Stimulated activated effector memory CD8-positive, alpha-beta T cell treated with anti-CD3 and anti-CD28 coated beads, Interleukin-12 subunit alpha, Interleukin-12 subunit beta, amount 100 ng/mL, for 72 hours (primary cell): ENCODE measurements around the gene TMEM120A.

Experiments
- ATAC-seq: fragments of 150-1000 bp; cut with Tn5 transposase; 2 replicates; pipeline ENCODE4 v1.10.0; 2021
- DNase-seq, 2 donors: peaks; one replicate each; pipeline ENCODE4 v3.0.0; 2021 to 2022; ENCODE audit warnings: low spot score in 2 of 2
- H3K27ac Mint-ChIP-seq: one replicate; pipeline ENCODE4 v1.8.0; 2022; ENCODE audit warnings: mild to moderate bottlenecking, mixed read lengths
- H3K36me3 Mint-ChIP-seq: one replicate; pipeline ENCODE4 v1.8.0; 2022; ENCODE audit warnings: mild to moderate bottlenecking, mixed read lengths
- H3K4me1 Mint-ChIP-seq: one replicate; pipeline ENCODE4 v1.8.0; 2022; ENCODE audit warnings: mixed read lengths
- H3K4me3 Mint-ChIP-seq: one replicate; pipeline ENCODE4 v1.8.0; 2022; ENCODE audit warnings: mild to moderate bottlenecking, mixed read lengths
- H3K9me3 Mint-ChIP-seq: one replicate; pipeline ENCODE4 v1.8.0; 2022; ENCODE audit warnings: mixed read lengths

TMEM120A gene

DNA sequence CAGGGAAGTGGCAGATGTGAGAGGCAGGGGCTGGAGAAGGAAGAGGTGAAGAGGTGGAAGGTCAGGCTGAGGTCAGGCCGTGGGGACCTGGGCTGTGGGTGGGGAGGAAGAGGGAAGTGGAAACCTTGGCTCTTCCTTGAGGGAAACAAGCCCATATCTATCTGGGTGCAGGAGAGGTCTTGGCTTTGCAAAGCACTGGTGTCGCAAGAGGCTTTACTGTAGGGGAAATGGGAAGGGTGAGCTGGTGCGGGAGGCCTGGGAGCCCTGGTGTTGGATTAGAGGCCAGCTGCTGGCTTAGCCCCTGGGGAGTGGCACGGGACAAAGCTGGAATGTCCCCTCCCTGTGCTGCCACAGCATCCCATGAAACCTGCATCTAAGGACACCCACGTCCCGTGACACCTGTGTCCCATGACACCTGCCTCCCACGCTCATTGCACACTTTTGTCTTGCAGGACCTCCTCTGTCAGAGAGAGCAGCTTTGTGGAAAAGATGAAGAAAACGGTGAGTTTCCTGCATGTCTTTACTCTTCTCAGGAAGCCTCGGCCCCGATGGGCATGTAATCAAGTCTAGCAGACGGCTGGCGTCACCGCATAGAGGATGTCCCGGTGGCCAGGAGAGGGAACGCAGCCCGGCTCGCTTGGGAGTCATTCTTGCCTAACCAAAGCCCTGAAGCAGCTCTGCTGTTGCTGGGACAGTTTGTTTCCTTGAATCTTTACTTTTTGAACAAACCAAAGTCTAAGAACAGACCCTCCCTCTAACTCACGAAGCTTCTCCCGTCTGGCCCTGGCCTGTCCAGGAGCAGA lies 22.2 kb downstream of the TMEM120A start:
- H3K4me3 Mint-ChIP-seq = no peak overlapping the region
- DNase-seq = no peak
- peak overlapping the region; percentile 86 for H3K27ac Mint-ChIP-seq
- ATAC-seq = no peak
- H3K36me3 Mint-ChIP-seq = peaks cover 41% of the 10 kb centered on the region
- no peaks in the 10 kb centered on the region for H3K9me3 Mint-ChIP-seq
- peaks cover 6% of the 10 kb centered on the region for H3K4me1 Mint-ChIP-seq

GRCh38 chr7:75971309-75971960 lies 23.0 kb downstream of the TMEM120A start:
- Mint-ChIP-seq H3K4me3 (no peak overlapping the region), H3K36me3 (peaks cover 41% of the 10 kb centered on the region), H3K4me1 (peaks cover 6% of the 10 kb centered on the region), H3K27ac (peak overlapping the region; percentile 86), H3K9me3 (no peaks in the 10 kb centered on the region)
- no peak for ATAC-seq
- no peak for DNase-seq

GRCh38 chr7:75969704-75970498 lies 24.5 kb downstream of the TMEM120A start:
- H3K4me1 Mint-ChIP-seq = peaks cover 6% of the 10 kb centered on the region
- H3K9me3 Mint-ChIP-seq = no peaks in the 10 kb centered on the region
- peak overlapping the region; percentile 65 for H3K27ac Mint-ChIP-seq
- H3K4me3 Mint-ChIP-seq = no peak overlapping the region
- DNase-seq (no peak), ATAC-seq (no peak)
- peaks cover 36% of the 10 kb centered on the region for H3K36me3 Mint-ChIP-seq

DNA sequence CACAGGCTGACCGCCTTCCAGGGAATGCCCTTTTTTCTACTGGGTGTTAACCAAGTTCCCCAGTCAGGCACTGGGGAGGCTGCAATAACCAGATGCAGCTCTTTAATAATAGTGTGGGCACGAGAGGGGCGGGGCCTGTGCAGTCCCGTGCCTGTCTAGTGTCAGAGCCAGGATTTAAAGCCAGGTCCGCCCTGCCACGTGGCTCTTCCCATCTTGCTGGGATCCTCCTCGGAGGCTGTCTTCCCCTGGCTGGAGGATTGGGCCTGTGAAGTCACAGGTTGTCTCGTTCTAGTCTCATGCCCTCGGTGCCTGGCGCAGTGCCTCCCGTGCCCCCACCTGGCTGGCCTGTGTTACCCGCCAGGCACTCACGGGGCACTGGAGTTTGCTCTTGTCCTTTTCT lies 25.2 kb downstream of the TMEM120A start:
- Mint-ChIP-seq H3K4me1 (peaks cover 6% of the 10 kb centered on the region), H3K9me3 (no peaks in the 10 kb centered on the region), H3K4me3 (no peak overlapping the region), H3K36me3 (peaks cover 29% of the 10 kb centered on the region), H3K27ac (peak overlapping the region; percentile 65)
- DNase-seq (no peak), ATAC-seq (no peak)

GRCh38 chr7:75968561-75969001 lies 25.8 kb downstream of the TMEM120A start:
- H3K4me3 Mint-ChIP-seq = no peak overlapping the region
- DNase-seq (no peak), ATAC-seq (no peak)
- peaks cover 7% of the 10 kb centered on the region for H3K4me1 Mint-ChIP-seq
- peaks cover 23% of the 10 kb centered on the region for H3K36me3 Mint-ChIP-seq
- H3K27ac Mint-ChIP-seq = no peak overlapping the region
- no peaks in the 10 kb centered on the region for H3K9me3 Mint-ChIP-seq

- Mint-ChIP-seq H3K4me1 (peaks cover 10% of the 10 kb centered on the region), H3K36me3 (peaks cover 18% of the 10 kb centered on the region), H3K27ac (no peak overlapping the region), H3K4me3 (no peak overlapping the region), H3K9me3 (no peaks in the 10 kb centered on the region)
- no peak for DNase-seq
- no peak for ATAC-seq
These were observed 26.4 kb downstream of the TMEM120A start for GRCh38 chr7:75968012-75968411.

GRCh38 chr7:75967487-75967997 lies 26.9 kb downstream of the TMEM120A start:
- Mint-ChIP-seq H3K27ac (no peak overlapping the region), H3K9me3 (no peaks in the 10 kb centered on the region), H3K4me3 (no peak overlapping the region), H3K4me1 (peaks cover 10% of the 10 kb centered on the region), H3K36me3 (peaks cover 13% of the 10 kb centered on the region)
- ATAC-seq (no peak), DNase-seq (no peak)

DNA sequence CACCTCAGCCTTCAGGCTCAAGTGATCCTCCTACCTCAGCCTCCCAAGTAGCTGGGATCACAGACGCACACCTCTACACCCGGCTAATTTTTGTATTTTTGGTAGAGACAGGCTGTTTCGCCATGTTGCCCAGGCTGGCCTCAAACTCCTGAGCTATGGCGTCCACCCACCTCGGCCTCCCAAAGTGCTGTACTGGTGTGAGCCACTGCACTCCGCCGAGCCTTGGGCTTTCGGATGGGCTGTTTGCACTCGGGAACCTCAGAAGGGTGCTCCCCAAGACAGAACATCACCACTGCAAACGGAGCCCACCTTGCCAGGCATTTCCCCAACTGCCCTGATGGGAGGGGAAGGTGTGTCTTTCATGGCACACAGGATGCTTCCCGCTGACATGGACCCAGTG lies 27.3 kb downstream of the TMEM120A start:
- H3K27ac Mint-ChIP-seq = no peak overlapping the region
- H3K9me3 Mint-ChIP-seq = no peaks in the 10 kb centered on the region
- peaks cover 10% of the 10 kb centered on the region for H3K4me1 Mint-ChIP-seq
- no peak overlapping the region for H3K4me3 Mint-ChIP-seq
- DNase-seq = no peak
- ATAC-seq = no peak
- peaks cover 8% of the 10 kb centered on the region for H3K36me3 Mint-ChIP-seq

GRCh38 chr7:75966190-75966961 lies 28.0 kb downstream of the TMEM120A start:
- Mint-ChIP-seq H3K4me1 (peaks cover 10% of the 10 kb centered on the region), H3K4me3 (no peak overlapping the region), H3K9me3 (no peaks in the 10 kb centered on the region), H3K36me3 (peaks cover 12% of the 10 kb centered on the region), H3K27ac (no peak overlapping the region)
- ATAC-seq (no peak), DNase-seq (no peak)

GRCh38 chr7:75965617-75966016 lies 28.8 kb downstream of the TMEM120A start:
- no peaks in the 10 kb centered on the region for H3K9me3 Mint-ChIP-seq
- ATAC-seq = no peak
- H3K36me3 Mint-ChIP-seq = peaks cover 15% of the 10 kb centered on the region
- no peak for DNase-seq
- no peak overlapping the region for H3K4me3 Mint-ChIP-seq
- H3K27ac Mint-ChIP-seq = no peak overlapping the region
- H3K4me1 Mint-ChIP-seq = peaks cover 10% of the 10 kb centered on the region

DNA sequence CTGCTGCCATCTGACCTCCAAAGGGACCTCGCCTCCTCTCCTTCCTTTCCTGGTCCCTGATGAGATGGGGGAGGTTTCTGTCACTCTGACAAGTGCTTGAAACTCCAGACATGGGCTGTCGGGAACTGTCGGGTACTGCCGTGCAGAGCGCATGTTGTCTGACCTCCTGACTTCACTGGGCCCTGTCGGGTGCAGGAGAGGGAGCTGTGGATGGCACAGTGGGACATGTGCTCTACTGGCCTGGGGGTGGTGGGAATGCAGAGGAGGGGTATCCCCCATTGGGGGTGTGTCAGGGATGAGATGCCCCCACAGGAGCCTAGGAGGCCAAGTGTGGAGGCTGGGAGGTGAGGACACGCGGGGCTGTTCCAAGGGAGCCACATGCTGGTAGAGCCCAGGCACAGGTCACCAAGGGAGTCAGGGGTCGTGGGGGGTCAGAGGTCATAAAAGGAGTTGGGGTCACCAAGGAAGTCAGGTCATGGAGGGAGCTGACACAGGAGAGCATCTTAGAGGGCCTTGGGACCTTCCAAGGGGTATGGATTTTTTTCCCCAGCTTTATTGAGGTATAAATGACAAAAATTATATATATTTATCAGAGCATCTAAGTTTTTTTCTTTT lies 30.9 kb downstream of the TMEM120A start:
- no peaks in the 10 kb centered on the region for H3K9me3 Mint-ChIP-seq
- DNase-seq (no peak), ATAC-seq (no peak)
- H3K27ac Mint-ChIP-seq = no peak overlapping the region
- peaks cover 8% of the 10 kb centered on the region for H3K36me3 Mint-ChIP-seq
- no peak overlapping the region for H3K4me3 Mint-ChIP-seq
- peaks cover 4% of the 10 kb centered on the region for H3K4me1 Mint-ChIP-seq

GRCh38 chr7:75962607-75963380 lies 31.6 kb downstream of the TMEM120A start:
- no peak for ATAC-seq
- Mint-ChIP-seq H3K4me3 (no peak overlapping the region), H3K4me1 (peaks cover 4% of the 10 kb centered on the region), H3K27ac (no peak overlapping the region), H3K36me3 (peaks cover 15% of the 10 kb centered on the region), H3K9me3 (no peaks in the 10 kb centered on the region)
- no peak for DNase-seq

- no peak for ATAC-seq
- DNase-seq = no peak
- H3K9me3 Mint-ChIP-seq = no peaks in the 10 kb centered on the region
- peaks cover 24% of the 10 kb centered on the region for H3K36me3 Mint-ChIP-seq
- no peak overlapping the region for H3K27ac Mint-ChIP-seq
- H3K4me1 Mint-ChIP-seq = peaks cover 4% of the 10 kb centered on the region
- no peak overlapping the region for H3K4me3 Mint-ChIP-seq
These were observed 33.2 kb downstream of the TMEM120A start for GRCh38 chr7:75961218-75961617.

- H3K4me3 Mint-ChIP-seq = no peak overlapping the region
- DNase-seq (no peak), ATAC-seq (no peak)
- no peaks in the 10 kb centered on the region for H3K9me3 Mint-ChIP-seq
- no peak overlapping the region for H3K27ac Mint-ChIP-seq
- peaks cover 32% of the 10 kb centered on the region for H3K36me3 Mint-ChIP-seq
- H3K4me1 Mint-ChIP-seq = peaks cover 4% of the 10 kb centered on the region
These were observed 34.0 kb downstream of the TMEM120A start for GRCh38 chr7:75960372-75960771.
